COLO829 (cell line): ENCODE data around the gene CDC23.
"Not testable (repeated sequence)": the region's sequence is repeated elsewhere in the genome, so short reads cannot be mapped to it uniquely, and the experiment has no call there.

ENCODE experiments used
- DNase-seq: peaks from one replicate; pipeline ENCODE4 v3.0.0; 2012; ENCODE audit warnings: low spot score

The CDC23 gene, protein sequence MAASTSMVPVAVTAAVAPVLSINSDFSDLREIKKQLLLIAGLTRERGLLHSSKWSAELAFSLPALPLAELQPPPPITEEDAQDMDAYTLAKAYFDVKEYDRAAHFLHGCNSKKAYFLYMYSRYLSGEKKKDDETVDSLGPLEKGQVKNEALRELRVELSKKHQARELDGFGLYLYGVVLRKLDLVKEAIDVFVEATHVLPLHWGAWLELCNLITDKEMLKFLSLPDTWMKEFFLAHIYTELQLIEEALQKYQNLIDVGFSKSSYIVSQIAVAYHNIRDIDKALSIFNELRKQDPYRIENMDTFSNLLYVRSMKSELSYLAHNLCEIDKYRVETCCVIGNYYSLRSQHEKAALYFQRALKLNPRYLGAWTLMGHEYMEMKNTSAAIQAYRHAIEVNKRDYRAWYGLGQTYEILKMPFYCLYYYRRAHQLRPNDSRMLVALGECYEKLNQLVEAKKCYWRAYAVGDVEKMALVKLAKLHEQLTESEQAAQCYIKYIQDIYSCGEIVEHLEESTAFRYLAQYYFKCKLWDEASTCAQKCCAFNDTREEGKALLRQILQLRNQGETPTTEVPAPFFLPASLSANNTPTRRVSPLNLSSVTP

DNA sequence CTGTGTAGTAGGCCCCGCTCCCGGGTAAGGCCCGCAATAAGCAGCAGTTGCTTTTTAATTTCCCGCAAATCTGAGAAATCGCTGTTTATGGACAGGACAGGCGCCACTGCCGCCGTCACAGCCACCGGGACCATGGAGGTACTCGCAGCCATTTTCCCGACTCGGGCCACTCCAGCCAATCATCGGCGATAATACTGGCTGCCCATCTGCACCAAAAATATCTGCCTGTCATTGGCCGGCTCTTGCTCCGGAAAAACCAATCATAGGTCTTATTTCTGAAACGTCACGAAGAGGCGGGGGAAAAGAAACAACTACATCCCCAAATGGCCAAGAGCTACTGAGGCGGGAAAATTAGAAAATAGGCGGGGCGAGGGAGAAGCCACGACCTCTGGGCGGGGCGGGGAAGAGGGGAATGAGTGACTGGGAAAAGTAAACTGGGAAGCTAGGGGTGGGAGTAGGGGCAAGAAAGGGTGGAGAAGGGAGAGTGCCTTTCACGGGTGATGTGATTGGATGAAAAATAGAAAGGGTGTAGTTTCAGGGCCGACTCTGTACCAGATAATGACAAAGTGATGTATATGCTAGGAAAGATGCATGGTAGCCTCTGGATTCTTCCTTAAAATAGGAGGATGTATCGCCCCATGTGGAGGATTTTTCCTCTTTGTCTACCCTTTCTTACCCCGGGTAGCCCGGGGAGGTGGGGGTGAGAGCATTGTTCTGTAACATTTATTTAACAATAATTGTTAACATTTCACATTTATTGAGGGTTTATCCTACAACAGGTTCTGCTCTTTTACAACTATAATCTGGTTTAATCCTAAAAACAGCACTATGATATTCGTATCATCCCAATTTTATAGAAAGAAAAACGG lies at the start of gene CDC23:
Gene CDC23, minus strand, starts transcription at position 163 of the 869 bp plus-strand sequence. Its CDS starts 11 bp downstream, at position 152.
- DNase-seq: peak; percentile 97

DNA sequence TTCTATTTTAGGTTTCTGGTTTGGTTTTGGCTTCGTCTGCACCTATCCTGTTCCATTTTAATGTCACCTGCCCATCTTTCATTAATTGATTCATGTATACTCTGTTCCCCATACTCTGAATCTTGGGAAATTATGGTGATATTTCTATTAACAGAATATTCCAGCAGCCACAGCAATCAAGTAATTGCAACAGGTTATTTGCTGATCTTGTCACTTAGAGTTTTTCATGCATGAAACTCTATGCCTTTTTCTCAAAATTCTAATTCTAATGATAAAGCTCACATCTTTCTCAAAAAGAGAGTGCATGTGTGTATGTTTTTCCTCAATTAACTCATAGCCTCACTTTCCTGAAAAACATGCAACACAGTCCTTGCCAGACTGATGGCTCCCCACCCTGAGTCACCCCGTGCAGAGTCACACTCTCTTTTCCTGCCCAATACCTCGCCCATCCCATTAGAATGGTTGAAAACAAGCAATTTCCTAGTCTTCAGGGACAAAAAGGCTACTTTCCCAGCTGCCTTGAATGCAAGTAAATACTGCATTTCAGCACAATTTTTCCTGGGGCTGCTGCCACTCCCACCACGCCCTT lies 45.7 kb upstream of the CDC23 start:
- DNase-seq: no peak

DNA sequence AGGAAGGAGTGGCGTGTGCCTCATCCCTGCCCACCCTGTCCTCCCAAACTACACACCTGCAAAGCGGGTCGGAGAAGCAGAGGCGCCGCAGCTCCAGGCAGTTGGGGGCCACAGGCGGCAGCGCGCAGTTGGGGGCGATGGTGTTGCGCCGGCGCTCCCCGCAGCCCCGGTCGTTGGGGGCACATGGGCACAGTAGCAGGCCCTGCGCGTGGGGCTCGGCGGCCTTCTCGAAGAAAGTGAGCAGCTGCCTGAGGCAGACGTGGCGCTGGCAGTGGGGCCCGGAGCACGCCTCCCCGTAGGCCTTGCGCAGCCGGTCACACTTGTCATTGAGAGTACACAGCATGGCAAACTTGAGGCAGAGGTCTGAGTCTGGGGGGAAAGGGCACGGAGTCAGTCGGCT lies 44.5 kb upstream of the CDC23 start:
- no peak for DNase-seq

DNA sequence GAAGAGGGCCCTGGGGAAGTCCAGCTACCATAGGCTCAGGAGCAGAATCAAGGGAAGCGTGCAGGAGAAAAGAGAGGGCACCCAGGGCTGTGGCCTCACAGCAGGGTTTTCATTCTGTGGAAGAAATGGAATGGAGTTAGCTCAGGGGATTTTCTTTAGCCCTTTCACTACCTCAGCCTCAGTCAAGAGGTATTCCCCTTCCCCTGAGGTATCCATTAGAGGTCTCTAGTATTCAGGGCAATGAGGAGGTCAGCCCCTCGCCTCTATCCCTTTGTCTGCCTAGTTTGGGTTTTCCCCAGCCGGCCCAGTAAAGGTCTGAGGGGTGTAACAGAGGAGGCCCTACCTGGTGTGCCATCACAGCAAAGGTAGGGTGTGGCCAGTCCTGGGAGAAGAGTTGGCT lies 39.8 kb upstream of the CDC23 start:
- DNase-seq: no peak

DNA sequence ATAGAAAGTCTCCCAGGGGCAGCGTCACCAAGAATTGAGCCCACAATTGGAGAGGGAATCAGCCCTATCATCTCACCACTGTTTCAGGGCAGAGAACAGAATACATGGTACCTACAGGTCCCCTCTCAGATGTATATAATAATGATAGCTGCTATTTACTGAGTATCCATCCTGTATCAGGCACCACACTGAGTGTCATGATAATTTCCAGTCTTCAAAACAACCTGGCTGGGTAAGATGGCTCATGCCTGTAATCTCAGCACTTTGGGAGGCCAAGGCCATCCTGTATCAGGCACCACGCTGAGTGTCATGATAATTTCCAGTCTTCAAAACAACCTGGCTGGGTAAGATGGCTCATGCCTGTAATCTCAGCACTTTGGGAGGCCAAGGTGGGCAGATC lies 34.7 kb upstream of the CDC23 start:
- not testable (repeated sequence) for DNase-seq

DNA sequence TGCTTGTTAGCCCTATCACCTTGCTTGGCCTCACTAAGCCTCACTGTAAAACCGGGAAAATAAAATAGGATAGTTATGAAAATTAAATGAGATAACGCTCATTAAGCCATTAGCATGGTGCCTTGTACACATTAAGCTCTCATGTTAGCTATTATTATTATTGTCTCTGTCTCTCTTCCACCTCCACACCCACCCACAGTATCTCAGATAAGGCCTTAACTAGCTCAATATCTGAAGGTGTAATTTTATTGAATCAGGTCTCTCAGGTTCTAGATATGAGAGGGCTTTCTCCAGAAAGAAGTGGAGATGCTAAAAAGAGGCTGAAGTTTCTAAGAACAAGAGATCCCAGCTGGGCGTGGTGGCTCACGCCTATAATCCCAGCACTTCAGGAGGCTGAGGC lies 33.7 kb upstream of the CDC23 start:
- DNase-seq: no peak

DNA sequence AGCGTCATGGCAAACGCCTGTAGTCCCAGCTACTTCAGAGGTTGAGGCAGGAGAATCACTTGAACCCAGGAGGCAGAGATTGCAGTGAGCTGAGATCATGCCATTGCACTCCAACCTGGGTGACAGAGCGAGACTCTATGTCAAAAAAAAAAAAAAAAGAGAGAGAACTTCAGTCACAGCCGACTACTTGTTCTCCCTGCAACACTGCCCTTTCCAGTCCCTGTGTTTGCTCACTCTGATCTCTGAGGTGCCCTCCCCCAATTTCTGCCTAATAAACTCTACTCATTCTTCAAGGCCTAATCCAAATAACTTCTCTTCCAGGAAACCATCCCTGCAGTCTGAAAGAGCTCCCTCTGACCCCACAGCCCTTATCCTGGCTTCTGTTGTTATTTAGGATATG lies 33.2 kb upstream of the CDC23 start:
- DNase-seq: no peak

DNA sequence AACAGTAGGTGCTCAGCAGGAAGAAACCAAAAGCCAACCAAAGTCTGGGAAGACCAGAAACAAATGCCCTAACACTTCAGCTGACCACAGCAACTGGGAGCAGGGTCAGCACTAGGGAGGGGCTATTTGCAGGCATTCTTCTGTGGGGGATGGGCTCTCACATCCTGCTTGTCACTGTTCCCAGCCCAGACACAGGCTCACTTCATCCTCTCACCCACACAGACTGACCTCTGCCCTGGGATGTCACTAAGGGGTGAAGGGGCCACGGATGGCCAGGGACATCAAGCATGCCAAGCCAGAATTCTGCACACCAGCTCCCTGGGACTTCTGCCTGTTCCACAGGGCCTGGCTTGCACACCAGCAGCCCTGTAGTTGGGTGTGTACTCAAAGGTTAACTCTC lies 32.6 kb upstream of the CDC23 start:
- peak; percentile 14 for DNase-seq

DNA sequence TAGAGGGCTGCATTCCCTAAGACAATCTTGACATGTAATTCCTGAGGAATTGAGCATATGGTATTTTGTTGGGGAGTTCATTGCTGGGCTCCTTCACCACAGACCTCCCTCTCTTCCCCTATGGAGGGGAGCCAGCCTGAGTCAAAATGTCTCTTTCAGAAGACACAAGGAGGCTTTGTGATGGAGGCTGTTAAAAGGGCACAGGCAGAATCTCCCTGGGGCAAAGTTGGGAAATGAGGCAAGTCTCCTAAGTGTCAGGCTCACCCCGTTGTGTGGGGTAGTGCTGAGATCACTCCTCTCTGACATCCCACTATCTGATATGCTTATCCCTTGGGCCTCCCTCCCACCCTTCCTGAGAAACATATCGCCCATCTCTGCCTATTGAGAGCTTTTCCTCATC lies 30.7 kb upstream of the CDC23 start:
- peak; percentile 82 for DNase-seq

DNA sequence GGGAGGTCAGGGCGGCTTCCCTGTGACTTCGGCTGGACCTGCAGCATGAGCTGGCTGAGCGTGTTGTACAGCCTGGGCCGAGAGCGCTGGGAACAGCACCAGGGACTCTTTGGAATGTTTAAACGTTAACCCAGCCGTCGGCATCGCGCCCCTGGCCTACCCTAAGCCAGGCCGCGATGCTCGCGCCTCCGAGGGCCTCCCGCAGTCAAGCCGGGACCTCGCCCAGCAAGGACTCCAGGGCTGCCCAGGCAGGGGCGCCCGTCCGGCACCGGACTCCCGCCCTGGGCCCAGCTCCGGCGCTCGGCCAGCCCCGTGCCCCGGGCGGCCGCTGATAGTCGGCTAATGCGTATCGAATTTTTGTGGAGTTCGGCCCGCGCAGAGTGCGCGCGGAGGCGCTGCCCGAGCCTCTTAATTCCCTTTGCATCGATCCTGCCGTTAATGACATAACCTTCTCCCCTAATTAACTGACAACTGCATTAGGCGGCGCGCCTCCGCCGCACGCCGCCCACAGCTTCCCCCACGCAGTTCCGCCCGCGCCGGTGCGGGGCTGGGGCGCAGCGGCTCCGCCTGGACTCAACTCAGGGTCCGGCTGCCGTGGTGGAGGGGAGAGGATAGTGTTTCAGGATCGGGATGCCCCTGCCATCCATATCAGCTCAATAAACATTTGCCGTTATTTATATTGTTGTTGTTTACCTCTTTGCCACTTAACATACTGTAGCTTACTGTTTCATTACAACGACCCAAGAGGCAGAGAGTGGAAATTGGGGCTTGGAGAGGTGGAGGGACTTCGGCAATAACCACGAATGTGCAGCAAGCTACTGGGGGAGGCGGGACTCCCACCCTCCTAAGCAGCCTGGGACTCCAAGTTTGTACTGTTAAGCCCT lies 28.8 kb upstream of the CDC23 start:
- DNase-seq: no peak

DNA sequence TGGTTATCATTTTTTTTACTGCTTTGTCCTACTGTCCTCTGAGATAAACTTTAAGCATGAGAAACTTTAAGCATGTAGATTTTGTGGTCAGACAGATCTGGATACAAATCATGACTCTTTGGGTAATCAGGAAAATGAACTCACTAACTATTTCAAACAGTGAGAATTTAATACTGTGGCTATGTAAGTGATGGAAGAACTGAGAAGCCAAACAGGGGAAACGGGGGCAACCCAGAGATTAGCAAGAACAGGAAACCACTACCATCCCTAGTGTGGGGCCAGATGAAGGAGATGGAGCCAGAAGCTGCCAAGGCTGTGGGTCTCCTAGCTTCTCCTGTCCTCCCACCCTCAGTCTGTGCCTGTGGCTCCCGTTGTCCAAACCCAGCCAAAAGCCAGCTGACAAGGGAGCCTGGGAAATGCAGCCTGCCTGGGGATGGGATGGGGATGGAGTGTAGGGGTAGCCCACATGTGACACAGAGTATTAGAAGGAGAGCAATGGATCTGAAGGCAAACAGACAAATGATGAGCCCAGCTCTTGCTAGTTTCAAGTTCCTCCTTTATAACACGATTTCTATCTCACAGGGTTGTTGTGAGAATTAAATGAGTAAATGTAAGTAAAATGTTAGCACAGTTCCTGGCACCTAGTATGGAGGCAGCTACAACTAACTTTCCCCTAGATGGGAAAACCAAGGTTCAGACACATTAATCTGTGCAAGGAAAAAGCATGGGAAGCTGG lies 27.7 kb upstream of the CDC23 start:
- DNase-seq: no peak

DNA sequence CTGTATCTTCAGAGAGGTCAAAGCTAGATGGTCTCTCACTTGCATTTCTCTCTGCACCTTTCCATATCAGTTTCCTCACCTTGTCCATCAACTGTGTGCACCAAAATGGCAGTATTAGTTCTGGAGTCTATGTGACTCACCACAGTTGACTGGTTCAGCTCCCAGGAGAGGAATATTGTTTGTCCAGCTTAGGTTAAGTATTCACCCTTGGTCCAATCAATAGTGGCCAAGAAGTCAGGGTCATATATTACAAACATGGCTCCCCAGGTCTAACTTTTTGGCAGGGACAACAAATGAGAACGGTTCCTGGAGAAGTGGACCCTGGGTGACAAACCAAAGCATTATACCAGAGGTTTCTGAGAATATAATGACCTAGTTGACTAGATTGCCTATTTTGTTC lies 24.9 kb upstream of the CDC23 start:
- DNase-seq: no peak

DNA sequence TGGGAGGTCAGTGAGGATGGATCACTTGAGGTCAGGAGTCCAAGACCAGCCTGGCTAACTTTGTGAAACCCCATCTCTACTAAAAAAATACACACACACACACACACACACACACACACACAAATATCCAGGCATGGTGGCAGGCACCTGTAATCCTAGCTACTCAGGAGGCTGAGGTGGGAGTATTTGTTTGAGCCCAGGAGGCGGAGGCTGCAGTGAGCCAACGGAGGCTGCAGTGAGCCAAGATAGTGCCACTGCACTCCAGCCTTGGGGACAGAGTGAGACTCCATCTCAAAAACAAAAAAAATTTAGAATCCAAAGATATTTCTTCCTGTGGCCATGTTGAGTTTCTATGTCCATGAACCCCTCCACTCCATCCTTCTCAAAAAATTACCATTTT lies 21.5 kb upstream of the CDC23 start:
- no peak for DNase-seq

DNA sequence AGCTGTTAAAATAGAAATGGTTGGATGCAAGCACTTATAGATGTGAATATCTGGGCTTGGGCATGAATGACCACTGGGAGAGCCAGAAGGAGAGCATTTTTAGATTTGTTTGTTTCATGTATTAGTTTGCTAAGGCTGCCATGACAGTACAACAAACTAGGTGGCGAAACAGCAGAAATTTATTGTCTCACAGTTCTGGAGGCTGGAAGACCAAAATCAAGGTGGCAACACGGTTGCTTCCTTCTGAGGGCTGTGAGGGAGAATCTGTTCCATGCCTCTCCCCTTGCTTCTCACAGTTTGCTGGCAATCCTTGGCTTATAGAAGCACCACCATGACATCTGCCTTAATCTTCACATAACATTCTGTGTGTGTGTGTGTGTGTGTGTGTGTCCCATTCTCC lies 20.2 kb upstream of the CDC23 start:
- DNase-seq: no peak

DNA sequence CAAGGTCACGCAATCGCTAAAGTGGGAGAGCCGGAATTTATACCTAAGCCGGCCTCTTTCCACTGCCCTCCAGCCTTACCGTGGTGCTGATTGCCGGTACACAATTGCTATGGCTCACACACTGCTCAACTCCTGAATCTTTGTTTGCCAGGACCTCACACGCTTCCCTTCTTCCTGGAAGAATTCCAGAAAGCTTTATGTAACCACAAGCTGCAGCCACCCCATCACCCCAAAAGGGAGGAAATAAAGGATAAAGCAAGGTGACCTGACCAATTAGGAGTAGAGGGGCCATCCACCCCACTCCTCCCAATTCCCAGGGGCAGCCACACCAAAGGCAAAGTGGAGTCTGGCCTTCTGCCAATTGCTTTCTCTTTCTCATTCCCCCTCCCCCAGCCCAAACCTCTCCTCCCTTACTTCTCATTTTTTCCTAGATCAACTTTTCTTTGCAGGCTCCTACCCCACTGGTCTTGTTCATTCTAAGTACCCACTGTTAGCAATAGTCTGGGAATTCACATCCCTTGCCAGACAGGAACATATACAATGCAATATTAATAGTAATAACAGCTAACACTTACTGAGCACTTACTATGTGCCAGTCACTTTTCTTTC lies 18.0 kb upstream of the CDC23 start:
- DNase-seq: no peak

DNA sequence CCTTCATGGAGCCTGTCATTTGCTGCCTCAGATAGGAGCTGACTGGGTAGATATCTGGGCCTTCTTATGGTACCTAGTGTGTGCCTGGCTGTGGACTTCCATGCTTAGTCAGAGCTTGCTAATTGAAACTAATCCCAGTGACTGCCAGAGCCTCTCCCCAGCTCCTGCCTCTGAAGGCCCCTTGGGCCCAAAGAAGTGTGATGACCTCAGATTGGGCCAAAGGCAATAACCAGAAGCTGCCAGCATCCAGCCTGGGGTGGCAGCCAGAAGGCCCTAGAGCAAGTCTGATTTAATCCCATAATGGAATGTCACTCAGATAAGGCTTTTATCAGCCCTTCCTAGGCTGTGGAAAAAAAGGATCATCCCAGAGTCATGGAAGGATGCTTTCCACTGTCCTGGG lies 17.1 kb upstream of the CDC23 start:
- no peak for DNase-seq

DNA sequence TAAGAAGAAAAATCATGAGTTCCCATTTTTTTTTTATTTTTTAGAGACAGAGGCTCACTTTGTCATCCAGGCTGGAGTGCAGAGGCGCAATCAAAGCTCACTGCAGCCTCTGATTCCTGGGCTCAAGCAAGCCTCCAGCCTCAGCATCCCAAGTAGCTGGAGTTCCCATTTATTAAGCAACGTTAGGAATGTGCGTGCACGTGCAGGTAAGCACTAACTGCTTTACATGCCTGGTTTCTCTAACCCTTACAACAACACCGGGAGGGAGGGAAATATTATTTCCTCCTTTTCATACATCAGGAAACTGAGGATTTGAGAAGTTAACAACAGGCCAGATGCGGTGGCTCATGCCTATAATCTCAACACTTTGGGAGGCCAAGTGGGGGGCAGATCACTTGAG lies 16.3 kb upstream of the CDC23 start:
- DNase-seq: no peak

DNA sequence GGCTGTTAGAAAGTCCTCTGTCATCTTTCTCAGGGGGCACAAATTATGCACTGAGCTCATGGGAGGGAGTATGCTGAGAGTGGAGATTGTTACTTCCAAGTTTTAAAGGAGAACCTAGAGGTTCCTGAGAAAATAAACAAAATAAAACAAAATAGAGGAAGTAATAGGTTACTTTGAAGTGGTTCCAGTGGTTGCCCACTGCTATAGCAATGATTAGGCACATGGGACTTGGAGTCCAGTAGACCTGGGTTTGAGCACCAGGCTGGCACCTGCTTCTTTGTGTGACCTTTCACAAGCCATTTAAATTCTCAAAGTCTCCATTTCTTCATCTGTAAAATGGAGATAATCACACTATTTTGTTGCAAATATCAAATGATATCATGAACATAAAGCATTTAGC lies 13.8 kb upstream of the CDC23 start:
- no peak for DNase-seq

DNA sequence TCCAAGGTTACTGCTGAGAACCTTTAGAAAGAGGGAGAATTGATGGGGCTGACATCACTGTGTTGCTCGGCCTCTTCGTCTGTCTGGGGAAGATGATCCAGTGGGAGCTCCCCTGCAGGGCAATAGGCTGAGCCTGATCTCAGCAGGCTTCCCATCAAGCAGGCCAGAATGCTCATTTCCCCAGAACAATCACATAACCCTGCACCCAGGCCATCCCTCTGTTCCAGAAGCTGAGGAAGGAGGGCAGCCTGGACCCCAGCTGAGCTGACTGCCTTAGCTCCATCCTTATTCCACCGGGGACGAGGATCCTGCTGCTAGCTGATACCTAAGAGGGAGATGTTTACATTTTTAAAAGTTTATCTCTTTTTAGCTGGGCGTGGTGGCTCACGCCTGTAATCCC lies 11.6 kb upstream of the CDC23 start:
- no peak for DNase-seq

DNA sequence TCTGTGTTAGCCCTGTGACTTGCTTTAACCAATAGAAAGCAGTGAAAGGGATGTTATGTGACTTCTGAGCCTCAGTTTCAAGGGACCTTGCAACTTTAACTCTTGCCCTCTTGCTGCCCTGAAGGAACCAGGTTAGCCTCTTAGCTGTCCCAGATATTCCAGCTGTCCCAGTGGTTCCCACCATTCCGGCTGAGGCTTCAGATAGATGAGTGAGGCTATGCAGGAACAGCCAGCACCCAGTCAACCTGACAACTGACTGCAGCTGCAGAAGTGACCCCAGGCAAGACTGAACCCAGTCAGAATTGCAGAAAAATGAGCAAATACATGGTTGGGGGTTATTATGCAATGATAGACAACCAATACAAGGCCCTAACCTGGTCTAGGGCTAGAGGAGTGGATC lies 10.4 kb upstream of the CDC23 start:
- no peak for DNase-seq
